Measurements from ENCODE around the gene GSTCD. TPM values are rescaled to one million over a fixed set of nuclear protein-coding genes. Genes with fewer than 3 reads are reported as not detected.
A peak's percentile ranks its signal among the peaks of the same experiment; 100 is the strongest.
"Not testable (repeated sequence)": the region's sequence is repeated elsewhere in the genome, so short reads cannot be mapped to it uniquely, and the experiment has no call there.

Gene GSTCD
- total RNA-seq, 1 donor: 22.5 TPM

- TF ChIP-seq CTCF (IDR thresholded peaks at IDR 0.05; ENCODE audit: insufficient read depth, low read depth, low read length): no peak
- no peak overlapping the region for H3K4me3 ChIP-seq (ENCODE audit: low read depth, low read length)
- no peak for DNase-seq (ENCODE audit: low read depth)
Measured at GRCh38 chr4:105751718-105752299, 43.2 kb downstream of the GSTCD start.

GRCh38 chr4:105753361-105753760, 44.8 kb downstream of the GSTCD start:
- DNase-seq (ENCODE audit: low read depth): no peak
- no peak overlapping the region for H3K4me3 ChIP-seq (ENCODE audit: low read depth, low read length)
- no peak for TF ChIP-seq CTCF (IDR thresholded peaks at IDR 0.05; ENCODE audit: insufficient read depth, low read depth, low read length)

GRCh38 chr4:105755375-105755774, 46.8 kb downstream of the GSTCD start:
- H3K4me3 ChIP-seq (ENCODE audit: low read depth, low read length): no peak overlapping the region
- no peak for TF ChIP-seq CTCF (IDR thresholded peaks at IDR 0.05; ENCODE audit: insufficient read depth, low read depth, low read length)
- no peak for DNase-seq (ENCODE audit: low read depth)

GRCh38 chr4:105758958-105759357, 50.4 kb downstream of the GSTCD start:
- TF ChIP-seq CTCF (IDR thresholded peaks at IDR 0.05; ENCODE audit: insufficient read depth, low read depth, low read length): no peak
- H3K4me3 ChIP-seq (ENCODE audit: low read depth, low read length): no peak overlapping the region
- no peak for DNase-seq (ENCODE audit: low read depth)

GRCh38 chr4:105765690-105766407, 57.3 kb downstream of the GSTCD start:
- TF ChIP-seq CTCF (IDR thresholded peaks at IDR 0.05; ENCODE audit: insufficient read depth, low read depth, low read length): no peak
- H3K4me3 ChIP-seq (ENCODE audit: low read depth, low read length): no peak overlapping the region
- DNase-seq (ENCODE audit: low read depth): peak; percentile 86

GRCh38 chr4:105767579-105767978, 59.0 kb downstream of the GSTCD start:
- no peak for TF ChIP-seq CTCF (IDR thresholded peaks at IDR 0.05; ENCODE audit: insufficient read depth, low read depth, low read length)
- no peak overlapping the region for H3K4me3 ChIP-seq (ENCODE audit: low read depth, low read length)
- DNase-seq (ENCODE audit: low read depth): no peak

GRCh38 chr4:105770524-105770923, 61.9 kb downstream of the GSTCD start:
- not testable (repeated sequence) for DNase-seq (ENCODE audit: low read depth)

GRCh38 chr4:105772065-105772464, 63.5 kb downstream of the GSTCD start:
- DNase-seq (ENCODE audit: low read depth): not testable (repeated sequence)

More at GRCh38 chr4:105770524-105770923, 61.9 kb downstream of the GSTCD start:
- H3K4me3 ChIP-seq (ENCODE audit: low read depth, low read length): not testable (repeated sequence)

GRCh38 chr4:105775760-105776415, 67.3 kb downstream of the GSTCD start:
- not testable (repeated sequence) for DNase-seq (ENCODE audit: low read depth); H3K4me3 ChIP-seq (ENCODE audit: low read depth, low read length)

More at GRCh38 chr4:105772065-105772464, 63.5 kb downstream of the GSTCD start:
- not testable (repeated sequence) for H3K4me3 ChIP-seq (ENCODE audit: low read depth, low read length)
